ES-I3 (cell line): ENCODE measurements around the gene FREM1.

ENCODE experiments used
- H3K36me3 ChIP-seq: 2 replicates; pipeline ENCODE4 v1.6.1; 2013; ENCODE audit warnings: mild to moderate bottlenecking, low read length, control low read depth, moderate library complexity; ENCODE audit not compliant: insufficient read depth
- H3K4me1 ChIP-seq: 2 replicates; pipeline ENCODE4 v1.6.1; 2013; ENCODE audit warnings: mild to moderate bottlenecking, control low read depth, low read length; ENCODE audit not compliant: insufficient read depth
- H3K9ac ChIP-seq: 2 replicates; pipeline ENCODE4 v1.6.1; 2013; ENCODE audit warnings: low read depth, mild to moderate bottlenecking, low read length, moderate library complexity
- H3K9me3 ChIP-seq: 2 replicates; pipeline ENCODE4 v1.6.1; 2013; ENCODE audit warnings: mild to moderate bottlenecking, low read length, moderate library complexity; ENCODE audit not compliant: control insufficient read depth, insufficient read depth

FREM1 gene

GRCh38 chr9:14836885-14837284, 73.3 kb downstream of the FREM1 start:
- no peaks in the 10 kb centered on the region for H3K36me3 ChIP-seq
- H3K9me3 ChIP-seq: peaks cover 5% of the 10 kb centered on the region; the same call in 1 of the 2 replicates
- H3K9ac ChIP-seq: no peak overlapping the region
- H3K4me1 ChIP-seq: no peaks in the 10 kb centered on the region

DNA sequence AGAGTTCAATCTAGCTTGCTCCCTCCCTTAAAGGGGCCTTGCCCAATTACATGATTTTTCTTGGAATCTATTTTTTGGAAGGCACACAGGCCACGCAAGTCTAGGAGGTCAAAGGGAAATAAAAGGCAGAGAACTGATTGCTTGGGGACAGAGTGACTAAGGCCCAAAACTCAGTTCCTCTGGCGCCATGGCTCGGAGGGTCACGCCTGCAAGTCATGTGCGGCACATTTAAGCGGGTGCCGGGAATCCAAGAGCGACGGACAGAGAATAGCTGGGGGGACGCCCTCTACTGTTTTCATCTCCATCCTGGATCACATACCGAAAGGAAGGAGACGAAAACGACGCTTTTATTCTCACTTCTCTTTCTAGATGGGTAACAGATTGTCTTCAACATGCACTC, 78.6 kb downstream of the FREM1 start:
- Histone ChIP-seq H3K4me1 (no peaks in the 10 kb centered on the region), H3K9ac (no peak overlapping the region), H3K36me3 (no peaks in the 10 kb centered on the region), H3K9me3 (peaks cover 5% of the 10 kb centered on the region; the same call in 1 of the 2 replicates)

DNA sequence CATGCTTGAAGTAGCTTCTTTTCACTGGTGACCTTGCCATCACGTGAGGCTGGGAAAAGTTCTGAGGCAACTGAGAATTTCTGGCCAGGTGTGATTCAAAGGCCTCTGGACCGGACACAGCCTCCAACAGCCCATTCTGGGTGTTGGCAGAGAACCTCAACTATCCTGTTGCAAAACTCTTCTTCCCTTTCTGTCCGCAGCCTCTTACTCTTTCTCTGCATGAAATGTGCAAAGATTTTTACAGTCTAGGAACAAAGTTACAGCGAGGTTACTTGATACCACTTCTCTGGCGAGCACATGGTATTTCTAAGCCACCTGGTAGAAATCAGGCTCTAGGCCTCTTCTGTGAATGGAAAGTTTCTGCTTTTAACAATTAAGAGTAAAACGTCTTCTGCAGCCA, 79.2 kb downstream of the FREM1 start:
- H3K9ac ChIP-seq: no peak overlapping the region
- H3K36me3 ChIP-seq: no peaks in the 10 kb centered on the region
- peaks cover 5% of the 10 kb centered on the region; the same call in 1 of the 2 replicates for H3K9me3 ChIP-seq
- H3K4me1 ChIP-seq: no peaks in the 10 kb centered on the region

DNA sequence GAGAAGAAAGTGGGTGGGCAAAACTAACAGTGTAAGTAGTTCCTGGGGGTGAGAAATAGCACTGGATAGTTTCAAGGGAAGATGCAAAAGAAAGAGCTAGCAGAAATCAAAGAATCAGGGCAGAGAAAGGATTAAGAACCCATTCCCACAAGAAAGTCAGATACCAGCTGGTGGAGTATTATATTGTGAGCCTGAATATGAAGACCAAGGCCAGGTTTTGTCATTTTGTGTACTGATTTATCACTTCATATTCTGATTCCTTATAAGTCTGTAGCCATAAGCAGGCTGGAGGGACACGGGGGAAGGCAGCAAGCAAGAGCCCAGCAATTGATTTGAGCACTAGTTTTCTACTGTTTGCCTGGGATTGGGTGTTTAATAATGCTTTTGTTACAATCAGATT, 80.2 kb downstream of the FREM1 start:
- H3K36me3 ChIP-seq: no peaks in the 10 kb centered on the region
- no peak overlapping the region for H3K9ac ChIP-seq

DNA sequence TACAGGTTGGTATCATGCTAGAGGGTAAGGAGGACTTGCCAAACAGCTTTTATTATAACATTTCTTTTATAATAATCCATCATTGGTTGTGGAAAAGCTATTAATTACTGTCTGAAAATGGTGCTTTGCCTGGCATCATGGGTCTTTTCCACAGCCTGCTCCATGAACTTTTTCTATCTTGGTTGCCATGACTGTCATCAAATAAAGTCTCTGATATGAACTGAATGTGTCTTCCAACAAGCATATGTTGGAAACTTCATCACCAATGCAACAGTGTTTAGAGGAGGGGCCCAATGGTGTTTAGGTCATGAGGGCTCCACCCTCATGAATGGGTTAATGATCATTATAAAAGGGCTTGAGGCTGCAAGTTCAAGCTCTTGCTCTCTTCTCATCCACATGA, 81.0 kb downstream of the FREM1 start:
- Histone ChIP-seq H3K36me3 (no peaks in the 10 kb centered on the region), H3K4me1 (no peaks in the 10 kb centered on the region), H3K9me3 (peaks cover 5% of the 10 kb centered on the region; the same call in 1 of the 2 replicates), H3K9ac (no peak overlapping the region)

More for the DNA sequence above, 80.2 kb downstream of the FREM1 start:
- H3K4me1 ChIP-seq: no peaks in the 10 kb centered on the region
- peaks cover 5% of the 10 kb centered on the region; the same call in 1 of the 2 replicates for H3K9me3 ChIP-seq

GRCh38 chr9:14827805-14828204, 82.4 kb downstream of the FREM1 start:
- Histone ChIP-seq H3K9ac (no peak overlapping the region), H3K9me3 (peaks cover 5% of the 10 kb centered on the region; the same call in 1 of the 2 replicates), H3K36me3 (no peaks in the 10 kb centered on the region), H3K4me1 (no peaks in the 10 kb centered on the region)

DNA sequence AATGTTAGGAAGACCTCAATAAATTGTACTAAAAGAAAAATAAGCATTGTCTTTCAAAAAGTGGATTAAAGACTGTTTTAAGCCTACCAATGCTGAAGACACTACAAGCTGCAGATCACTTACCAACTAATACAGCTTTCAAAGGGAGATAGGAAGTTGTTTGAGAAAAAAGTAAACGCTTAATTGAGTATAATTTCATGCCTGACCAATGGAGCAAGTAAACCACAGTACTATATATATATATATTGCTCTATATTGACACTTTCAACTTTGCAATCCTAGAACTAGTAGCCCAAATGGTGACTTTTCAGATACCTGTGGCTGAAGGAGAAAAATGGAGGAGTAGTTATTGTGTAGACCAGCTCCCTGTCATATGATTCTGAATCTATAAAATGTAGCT, 85.7 kb downstream of the FREM1 start:
- H3K4me1 ChIP-seq: no peaks in the 10 kb centered on the region
- no peaks in the 10 kb centered on the region for H3K36me3 ChIP-seq
- H3K9ac ChIP-seq: no peak overlapping the region
- H3K9me3 ChIP-seq: no peaks in the 10 kb centered on the region

DNA sequence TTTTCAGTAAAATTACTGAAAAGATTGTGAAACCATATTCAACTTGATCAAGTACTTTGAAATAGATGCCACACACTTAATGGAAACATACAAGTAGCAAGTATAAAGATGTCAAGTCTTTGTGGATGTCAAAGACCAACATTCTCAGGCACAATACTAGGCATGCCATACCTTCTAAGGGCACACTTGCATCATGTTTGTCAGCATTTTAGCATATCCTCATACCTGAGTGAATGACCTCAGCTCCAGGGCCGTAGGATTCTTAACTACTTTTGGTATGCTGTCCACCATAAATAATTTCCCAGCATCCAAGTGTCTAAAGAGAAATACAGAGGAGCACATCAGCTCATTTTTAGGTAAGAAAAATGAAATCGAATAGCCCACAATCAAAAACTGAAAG, 86.4 kb downstream of the FREM1 start:
- H3K9me3 ChIP-seq: no peaks in the 10 kb centered on the region
- no peak overlapping the region for H3K9ac ChIP-seq
- H3K4me1 ChIP-seq: no peaks in the 10 kb centered on the region
- no peaks in the 10 kb centered on the region for H3K36me3 ChIP-seq

DNA sequence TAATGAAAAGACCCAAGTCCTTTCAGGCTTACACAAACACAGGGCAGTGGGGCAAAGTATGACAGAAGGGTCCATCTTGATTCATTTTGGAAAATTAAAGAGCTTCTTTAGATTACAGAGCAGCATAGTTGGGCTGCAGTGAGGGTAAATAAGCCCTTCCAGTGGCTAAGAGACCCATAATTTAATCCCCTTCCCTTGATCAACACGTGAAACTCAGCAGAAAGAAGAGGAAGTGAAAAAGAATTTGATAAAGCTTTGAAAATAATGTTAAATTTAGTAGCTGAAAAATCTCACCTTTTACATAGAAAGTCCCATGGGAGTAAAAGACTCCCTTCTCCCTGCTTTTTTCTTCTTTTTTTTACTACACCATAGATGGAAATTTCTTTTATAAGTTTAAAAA, 87.6 kb downstream of the FREM1 start:
- Histone ChIP-seq H3K36me3 (no peaks in the 10 kb centered on the region), H3K4me1 (no peaks in the 10 kb centered on the region), H3K9ac (no peak overlapping the region), H3K9me3 (no peaks in the 10 kb centered on the region)

- H3K9me3 ChIP-seq: no peaks in the 10 kb centered on the region
- no peaks in the 10 kb centered on the region for H3K36me3 ChIP-seq
- H3K9ac ChIP-seq: no peak overlapping the region
- H3K4me1 ChIP-seq: no peaks in the 10 kb centered on the region
Observed at GRCh38 chr9:14819183-14819582, 91.0 kb downstream of the FREM1 start.

DNA sequence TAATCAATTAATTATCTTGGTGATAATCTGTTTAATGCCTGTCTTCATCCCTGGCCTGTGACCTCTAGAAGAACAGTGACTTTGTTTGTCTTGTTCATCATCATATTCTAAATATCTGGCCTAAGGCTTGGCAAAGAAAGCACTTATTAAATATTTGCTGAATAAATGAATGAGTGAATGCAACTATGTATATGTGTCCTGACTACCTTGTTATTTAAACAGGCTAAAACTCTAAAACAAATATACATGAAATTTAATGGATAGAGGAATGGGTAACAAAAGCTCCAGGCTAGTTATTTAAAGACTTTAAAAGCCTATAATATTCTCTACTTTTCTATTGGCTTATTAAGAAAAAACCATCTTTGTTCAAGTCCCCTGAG, 96.0 kb downstream of the FREM1 start:
- Histone ChIP-seq H3K9me3 (no peaks in the 10 kb centered on the region), H3K36me3 (no peaks in the 10 kb centered on the region), H3K4me1 (no peaks in the 10 kb centered on the region), H3K9ac (no peak overlapping the region)

DNA sequence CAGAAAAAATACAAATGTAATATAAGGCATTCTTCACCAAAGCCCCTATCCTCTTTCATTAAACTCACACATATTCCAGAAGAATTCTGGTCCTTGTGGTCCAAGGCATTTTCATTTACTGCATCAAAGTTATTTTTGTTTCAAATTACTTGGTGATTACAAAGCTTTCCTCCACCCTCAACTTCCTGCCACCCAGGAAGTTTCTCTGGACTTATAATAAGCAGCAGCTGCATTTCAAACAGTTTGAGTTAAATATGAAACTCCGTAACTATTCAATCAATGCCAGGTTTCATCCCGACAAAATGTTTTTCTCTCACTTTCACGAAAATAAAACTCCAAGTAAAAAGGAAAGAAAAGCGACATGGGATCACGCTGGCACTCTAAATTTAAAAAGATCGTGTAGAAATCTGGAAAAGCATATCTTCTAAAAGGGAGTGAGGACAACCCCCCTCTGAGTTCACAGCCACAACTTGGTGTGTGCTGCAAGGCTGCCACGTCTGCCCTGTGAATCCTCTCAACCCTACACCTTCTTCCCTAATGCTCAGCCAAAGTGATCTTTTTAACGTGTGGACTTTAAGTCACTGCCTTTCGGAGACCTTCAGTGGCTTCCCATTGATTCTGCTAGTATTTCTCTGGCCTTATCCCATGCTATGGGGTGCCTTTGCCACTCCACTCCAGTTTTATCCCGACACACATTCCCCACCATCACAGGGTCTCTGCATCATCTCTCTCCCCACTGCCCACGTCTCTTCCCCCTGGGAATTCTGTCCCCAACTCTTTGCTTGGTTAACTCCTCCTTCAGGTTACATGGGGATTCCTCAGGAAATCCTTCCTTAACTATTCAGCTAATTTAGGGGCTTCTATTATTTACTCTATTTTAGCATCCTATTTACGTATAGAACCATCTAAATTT, 96.6 kb downstream of the FREM1 start:
- no peaks in the 10 kb centered on the region for H3K4me1 ChIP-seq
- no peaks in the 10 kb centered on the region for H3K36me3 ChIP-seq
- H3K9me3 ChIP-seq: no peaks in the 10 kb centered on the region
- no peak overlapping the region for H3K9ac ChIP-seq

GRCh38 chr9:14812806-14813205, 97.4 kb downstream of the FREM1 start:
- Histone ChIP-seq H3K9me3 (0 out of 2 replicates have a peak, but pooled peaks cover 4% of the 10 kb centered on the region), H3K36me3 (no peaks in the 10 kb centered on the region), H3K4me1 (no peaks in the 10 kb centered on the region), H3K9ac (no peak overlapping the region)

DNA sequence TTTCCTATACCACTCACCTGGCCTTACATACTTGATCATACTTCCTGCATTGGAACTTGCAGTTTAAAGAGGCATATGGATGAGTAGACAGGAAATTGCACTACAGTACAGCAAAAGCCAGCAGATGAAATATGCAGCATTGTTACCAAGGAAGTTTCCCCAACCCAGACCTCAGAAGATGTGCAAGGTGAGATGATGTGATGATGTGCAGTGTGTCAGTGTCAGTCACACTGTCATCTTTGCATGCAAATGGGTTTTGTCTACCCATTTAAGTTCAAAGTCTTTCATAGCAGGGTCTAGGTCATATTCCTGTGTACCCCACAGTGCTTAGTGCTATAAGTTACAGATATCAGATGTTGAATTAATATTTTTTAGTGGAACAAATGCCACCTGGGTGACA, 98.4 kb downstream of the FREM1 start:
- no peak overlapping the region for H3K9ac ChIP-seq
- 0 out of 2 replicates have a peak, but pooled peaks cover 4% of the 10 kb centered on the region for H3K9me3 ChIP-seq
- no peaks in the 10 kb centered on the region for H3K4me1 ChIP-seq
- no peaks in the 10 kb centered on the region for H3K36me3 ChIP-seq

DNA sequence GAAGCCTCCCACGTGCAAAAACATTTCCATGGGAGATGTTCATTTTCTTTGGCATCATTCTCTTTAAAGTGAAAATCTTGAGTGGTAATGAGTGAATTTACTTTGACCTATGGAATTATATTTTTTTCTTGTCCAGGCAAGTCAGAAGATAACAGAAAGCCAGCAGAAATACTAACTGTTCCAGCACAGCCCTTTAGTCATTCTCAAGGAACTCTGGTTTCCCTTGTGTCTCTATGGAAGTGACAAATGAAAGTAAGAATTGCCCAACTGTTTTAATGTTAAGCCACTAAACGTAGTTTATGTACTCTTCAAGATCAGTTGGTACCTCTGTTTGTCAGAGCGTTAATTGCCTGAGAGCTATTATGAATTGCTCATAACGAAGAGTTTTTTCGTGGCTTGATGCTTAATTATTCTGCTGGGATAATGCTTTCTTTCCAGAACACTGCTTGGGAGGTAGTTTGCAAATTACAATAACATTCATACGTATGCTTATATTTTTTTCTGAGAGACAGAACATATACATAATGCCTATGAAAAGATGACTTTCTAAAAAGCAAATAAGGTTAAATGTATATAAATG, 103.2 kb downstream of the FREM1 start:
- Histone ChIP-seq H3K9me3 (0 out of 2 replicates have a peak, but pooled peaks cover 4% of the 10 kb centered on the region), H3K36me3 (no peaks in the 10 kb centered on the region), H3K4me1 (no peaks in the 10 kb centered on the region), H3K9ac (no peak overlapping the region)
